HL-60/S4 treated with retinoic acid at 250 ng/mL for 4 days and 3 days (cell line): ENCODE results near the gene BMP15.

Experiments used
- in situ Hi-C: fragments of 300-500 bp; cut with MboI; formaldehyde crosslinking; loops from 2 replicates; pipeline ENCODE4 v1.7.0; 2022; ENCODE audit warnings: low sequenced_read_pairs

BMP15 gene

DNA sequence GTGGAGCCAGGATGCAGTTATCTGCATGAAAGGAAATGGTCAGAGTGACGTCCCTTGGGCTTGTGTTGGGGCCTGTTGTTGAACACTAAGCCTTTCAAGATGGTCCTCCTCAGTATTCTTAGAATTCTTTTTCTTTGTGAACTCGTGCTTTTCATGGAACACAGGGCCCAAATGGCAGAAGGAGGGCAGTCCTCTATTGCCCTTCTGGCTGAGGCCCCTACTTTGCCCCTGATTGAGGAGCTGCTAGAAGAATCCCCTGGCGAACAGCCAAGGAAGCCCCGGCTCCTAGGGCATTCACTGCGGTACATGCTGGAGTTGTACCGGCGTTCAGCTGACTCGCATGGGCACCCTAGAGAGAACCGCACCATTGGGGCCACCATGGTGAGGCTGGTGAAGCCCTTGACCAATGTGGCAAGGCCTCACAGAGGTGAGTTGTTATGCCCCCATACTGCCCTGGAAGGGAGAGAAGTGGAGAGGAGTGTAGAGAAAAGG is at the start of gene BMP15:
Gene BMP15, plus strand, starts transcription at position 51 of the 492 bp plus-strand sequence. Its CDS starts 49 bp downstream, at position 100.
- in situ Hi-C loops: no loop called here

DNA sequence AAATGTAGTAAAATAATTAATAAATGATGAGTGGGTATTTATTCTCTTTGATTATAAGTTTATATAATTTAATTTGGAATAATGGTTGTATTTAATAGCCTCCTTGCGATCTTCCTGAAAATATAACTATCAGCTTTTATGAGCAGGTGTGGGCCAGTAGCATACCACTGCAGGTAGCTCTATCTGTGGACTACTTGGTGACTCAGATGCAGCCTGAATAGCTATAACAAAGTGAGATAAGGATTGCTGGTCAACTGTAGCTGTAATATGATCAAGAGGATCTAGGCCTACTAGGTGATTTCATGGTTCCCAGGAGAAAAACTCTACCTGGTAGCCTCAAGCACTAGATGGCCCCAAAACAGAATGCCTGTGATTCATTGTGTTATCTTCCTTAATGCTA is 47.1 kb upstream of the BMP15 start:
- in situ Hi-C loops: no loop called here

DNA sequence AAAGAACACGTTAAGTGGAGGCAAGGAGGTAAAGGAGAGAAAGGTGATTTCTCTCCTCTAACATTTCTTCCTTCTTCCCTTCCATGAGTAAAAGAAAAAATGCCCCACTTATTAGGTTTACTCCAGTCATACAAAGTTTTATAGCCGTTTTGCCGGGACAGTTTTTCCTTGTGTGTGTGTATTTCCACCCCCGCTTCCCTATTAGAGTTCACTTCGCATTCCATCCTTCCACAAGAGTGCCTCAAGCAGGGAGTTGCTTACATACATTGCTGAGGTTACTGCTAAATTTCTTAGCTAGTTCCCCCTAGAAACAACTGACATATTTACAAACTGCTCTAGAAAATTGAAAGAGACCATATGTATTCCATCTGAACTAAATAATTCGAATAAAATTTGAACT is 45.2 kb upstream of the BMP15 start:
- in situ Hi-C loops: no loop called here

DNA sequence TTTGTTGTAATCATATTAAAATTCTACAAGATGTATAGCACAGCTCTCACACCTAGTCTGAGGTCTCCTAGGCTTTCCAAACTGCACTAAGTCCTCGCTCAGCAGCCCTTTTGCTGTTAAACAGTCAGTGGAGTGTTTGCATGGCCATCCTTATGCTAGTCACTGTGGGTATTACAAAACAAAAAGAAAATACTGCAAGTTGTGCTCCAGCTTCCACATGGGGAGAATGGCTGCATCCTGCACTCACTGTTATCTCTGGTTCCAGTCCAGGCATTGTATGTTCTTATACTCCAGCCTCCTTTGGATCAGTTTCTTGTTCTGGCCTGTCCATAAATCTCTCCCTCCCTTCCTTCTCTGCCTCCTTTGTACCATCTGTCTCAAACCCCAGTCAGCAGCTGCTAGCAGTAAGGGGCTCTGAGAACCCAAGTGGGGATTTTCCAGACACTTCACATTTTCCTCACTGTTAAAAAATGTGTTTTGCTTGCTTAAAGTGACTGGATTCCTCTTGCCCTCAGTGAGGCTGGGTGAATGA is 38.5 kb upstream of the BMP15 start:
- in situ Hi-C loops: no loop called here

DNA sequence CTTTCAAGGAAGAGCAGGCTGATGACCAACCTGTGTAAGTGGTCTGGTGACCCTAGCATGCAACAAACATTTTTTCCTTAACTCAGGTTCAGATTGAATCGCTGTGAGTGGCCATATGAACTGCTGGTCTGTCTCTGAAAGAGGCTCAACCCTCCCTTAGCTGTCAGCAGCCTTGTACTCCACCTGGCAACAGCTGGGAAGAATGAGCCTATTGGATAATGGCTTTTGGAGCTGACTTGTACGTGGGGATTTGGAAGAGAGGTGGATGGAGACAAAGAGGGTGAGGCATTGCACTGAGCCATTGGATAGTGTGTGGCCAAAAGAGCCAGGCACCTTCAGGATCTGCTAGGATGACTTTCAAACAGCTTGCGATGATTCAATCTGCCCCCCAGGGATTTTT is 35.7 kb upstream of the BMP15 start:
- in situ Hi-C loops: no loop called here

DNA sequence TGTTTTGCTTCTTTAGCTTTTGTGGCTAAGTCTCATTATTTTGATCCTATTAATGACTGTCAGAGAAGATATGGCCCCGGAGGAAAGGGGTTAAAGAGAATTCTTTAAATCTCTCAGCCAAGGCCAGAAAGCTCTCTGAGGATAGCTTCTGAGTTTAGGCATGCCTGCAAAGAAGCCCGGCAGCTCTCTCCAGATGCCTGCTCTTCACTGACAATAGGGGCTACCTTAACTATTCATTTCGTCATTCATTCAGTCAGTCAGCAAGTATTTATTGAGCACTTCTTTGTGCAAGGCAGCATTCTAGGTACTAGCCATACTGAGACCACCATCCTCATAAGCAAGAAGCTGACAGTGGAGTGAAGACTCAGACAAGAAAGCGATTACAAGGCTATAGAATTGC is 34.0 kb upstream of the BMP15 start:
- in situ Hi-C loops: no loop called here

DNA sequence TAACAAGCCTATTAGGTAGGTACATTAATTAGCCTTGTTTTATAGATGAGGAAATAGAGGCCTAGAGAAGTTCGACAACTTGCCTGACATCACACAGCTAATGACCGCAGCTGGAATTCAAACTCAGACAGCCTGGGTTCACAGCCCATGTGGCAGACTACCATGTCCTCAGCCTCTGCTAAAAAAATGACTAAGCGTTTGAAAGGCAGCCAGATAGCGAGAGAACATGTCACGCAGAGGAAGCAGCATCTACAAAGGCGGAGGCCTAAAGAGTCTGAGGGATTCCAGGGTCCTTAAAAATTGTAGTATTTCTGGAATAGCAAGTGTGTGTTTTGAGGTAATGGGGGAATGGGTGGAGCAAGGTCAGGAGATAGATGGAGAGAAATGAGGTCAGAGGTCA is 33.2 kb upstream of the BMP15 start:
- in situ Hi-C loops: no loop called here

DNA sequence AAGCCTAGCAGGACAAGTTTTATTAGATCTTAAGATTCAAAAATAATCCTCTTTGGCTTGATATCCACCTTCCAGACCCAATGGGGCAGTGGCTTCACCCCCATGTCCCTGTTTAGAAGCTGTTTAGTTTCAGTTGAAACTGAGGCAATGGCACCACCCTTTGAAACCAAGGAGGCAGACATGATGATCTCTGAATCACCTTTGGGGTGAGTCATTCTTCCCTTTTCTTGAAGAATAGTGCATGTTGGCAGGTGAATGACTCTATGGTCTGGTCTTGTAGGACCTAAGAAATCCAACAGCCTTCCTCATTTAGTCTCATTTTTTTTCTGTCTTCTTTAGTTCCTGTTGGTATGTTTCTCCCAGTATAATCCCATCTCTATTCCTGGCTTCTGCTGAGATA is 29.5 kb upstream of the BMP15 start:
- in situ Hi-C loops: no loop called here

DNA sequence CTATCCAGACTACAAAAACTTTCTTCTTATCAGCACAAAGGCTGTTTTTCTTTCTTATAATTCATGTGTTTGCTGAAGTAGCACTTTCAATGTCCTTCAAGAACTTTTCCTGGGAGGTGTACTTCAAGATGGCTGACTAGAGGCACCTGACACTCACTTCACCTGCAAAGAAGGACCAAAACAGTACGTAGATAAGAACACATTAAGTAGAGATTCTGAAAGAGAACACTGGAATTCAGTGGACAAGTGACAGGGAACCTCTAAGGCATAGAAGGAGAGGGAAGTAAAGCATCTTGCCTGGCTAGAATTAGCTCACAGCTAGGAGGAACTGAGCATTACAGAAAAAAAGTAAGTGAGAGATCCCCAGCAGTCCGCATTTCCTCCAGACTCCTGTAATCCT is 21.7 kb upstream of the BMP15 start:
- in situ Hi-C loops: no loop called here

DNA sequence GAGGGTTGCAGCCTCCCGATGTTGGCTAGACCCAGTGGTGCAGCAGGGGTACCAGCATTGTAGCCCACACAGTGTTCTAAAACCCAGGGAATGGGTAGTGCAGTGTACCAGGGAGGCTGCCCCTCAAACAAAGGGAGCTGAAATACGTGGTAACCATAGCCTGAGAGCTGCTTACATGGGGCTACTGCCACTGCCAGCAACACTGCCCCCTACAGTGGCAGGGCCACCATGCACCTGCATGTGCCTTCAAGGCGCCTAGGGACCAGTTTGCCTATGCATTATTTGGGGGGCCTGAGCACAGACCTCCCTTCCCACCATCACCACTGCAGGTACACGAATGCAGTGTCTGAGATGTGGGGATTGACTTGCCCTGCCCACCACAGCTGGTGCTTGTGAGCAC is 21.0 kb upstream of the BMP15 start:
- in situ Hi-C loops: no loop called here

DNA sequence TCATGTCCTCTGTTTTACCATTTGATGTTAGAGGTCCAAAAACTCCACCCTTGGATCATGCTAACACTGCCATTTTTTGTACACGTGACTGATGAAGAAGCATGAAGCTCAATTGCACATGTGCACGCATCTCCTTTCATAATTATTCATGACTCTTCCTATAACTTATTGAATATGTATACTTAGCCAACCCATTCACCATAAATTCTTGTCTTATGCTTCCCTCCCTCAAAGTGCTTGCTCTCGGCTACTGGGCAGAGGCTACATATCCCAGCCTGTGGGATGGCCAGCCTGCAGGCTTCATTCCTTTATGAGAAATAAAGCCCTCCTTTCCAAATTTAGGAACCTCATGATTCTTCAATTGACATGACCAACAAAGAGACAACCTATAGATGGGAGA is 17.5 kb upstream of the BMP15 start:
- in situ Hi-C loops: no loop called here

DNA sequence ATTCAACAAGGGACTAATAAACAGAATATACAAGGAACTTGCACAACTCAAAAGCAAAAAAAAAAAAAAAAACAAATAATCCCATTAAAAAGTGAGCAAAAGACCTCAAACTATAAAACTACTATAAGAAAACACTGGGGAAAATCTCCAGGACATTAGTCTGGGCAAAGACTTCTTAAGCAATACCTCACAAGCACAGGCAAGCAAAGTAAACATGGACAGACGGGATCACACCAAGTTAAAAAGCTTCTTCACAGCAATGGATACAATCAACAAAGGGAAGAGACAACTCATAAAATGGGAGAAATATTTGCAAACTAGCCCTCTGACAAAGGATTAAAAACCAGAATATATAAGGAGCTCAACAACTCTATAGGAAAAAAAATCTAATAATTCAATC is 17.1 kb upstream of the BMP15 start:
- in situ Hi-C loops: no loop called here

DNA sequence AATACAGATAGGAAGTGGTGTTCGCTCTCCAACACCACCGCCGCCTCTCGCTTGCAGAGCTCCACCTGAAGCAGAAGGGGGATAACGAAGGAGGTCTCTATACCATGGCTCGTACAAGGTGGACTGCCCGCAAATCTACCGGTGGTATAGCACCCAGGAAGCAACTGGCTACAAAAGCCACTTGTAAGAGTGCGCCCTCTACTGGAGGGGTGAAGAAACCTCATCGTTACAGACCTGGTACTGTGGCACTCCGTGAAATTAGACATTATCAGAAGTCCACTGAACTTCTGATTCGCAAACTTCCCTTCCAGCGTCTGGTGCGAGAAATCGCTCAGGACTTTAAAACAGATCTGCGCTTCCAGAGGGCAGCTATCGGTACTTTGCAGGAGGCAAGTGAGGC is 5.2 kb upstream of the BMP15 start:
- in situ Hi-C loops: no loop called here

DNA sequence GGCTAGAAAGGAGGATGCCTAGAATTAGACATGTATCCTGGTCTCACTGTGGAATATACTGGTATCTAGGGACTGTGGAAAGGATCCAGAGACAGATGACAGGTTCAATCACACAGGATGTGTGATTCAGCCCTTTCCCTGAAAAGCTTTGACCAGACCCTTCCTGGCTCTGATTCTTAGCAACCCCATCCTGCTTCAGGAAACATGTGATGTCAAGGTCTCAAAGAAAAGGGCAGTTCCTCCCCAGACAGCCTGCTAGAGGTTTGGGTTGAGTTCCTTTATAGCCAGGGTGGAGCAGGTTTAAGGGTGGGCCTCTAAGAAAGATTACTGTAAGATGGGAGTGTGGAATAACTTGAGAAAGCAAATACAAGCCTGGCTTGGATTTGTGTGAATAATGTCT is 3.0 kb downstream of the BMP15 start:
- in situ Hi-C loops: no loop called here

DNA sequence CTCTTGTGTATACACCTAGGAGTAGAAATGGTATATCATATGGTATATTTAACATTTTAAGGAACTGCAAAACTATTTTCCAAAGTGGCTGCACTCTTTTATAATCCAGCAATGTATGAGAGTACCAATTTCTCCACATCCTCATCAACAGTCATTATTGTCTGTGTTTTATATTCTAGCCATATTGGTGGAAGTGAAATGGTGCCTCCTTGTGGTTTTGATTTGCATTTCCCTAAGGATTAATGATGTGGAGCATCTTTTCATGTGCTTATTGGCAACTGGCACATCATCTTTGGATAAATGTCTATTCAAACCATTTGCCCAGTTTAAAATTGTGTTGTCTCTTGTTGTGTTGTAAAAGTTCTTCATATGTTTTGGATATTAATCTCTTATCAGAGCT is 9.6 kb downstream of the BMP15 start:
- in situ Hi-C loops: no loop called here

DNA sequence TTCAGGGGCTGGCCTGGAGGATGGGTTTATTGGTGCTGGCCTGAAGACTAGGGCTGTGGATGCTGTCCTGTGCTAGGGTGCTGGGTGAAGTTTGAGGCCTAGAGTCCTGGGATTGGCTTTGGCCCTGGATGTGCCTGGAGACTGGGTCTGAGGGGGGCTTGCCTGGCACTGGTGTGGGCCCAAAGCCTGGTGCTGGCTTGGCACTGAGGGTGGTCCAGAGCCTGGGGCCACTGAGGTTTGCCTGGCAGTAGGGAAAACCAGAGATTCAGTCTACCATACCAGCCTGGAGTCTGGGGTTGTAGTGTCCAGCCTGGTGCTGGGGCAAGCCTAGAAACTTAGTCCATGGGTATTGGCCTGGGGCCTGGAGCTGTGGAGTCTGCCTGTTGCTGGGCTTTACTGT is 16.6 kb downstream of the BMP15 start:
- in situ Hi-C loops: no loop called here

DNA sequence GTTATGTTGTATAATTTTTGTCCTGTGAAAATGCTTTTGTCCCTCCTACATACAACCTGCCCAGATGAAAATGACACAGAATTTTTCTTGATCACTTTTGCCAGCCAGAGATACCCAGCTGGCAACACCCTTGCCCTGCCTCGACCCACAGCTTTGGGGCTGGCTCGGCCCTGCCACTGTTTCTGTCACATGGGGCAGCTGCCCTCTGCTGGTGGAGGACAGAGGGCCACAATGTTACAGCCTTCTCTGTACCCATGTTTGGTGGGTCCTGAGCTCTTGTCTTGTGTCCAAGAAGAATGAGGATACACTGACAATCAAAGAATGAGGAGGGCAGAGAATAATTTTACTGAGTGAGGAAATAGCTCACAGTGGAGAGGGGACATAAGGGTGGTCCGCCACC is 31.1 kb downstream of the BMP15 start:
- in situ Hi-C loops: no loop called here

DNA sequence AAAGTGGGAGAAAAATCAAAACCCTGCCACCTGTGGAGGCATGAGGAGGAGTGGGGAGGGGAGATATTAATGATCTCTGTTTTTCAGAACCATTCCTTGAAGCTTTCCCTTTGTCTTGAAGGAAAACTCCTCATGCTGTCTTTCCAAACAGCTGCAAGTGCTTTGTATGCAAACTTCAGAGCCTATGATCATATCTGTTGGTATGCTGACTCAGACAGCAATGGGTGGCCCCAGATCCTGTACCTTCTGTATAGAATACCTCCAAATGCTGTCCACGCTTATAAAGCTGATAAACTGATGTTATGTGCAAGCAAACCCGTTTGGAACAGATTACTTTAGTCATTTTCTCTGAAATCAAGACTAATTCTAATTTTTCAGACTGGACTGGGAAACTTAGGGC is 31.9 kb downstream of the BMP15 start:
- in situ Hi-C loops: no loop called here

DNA sequence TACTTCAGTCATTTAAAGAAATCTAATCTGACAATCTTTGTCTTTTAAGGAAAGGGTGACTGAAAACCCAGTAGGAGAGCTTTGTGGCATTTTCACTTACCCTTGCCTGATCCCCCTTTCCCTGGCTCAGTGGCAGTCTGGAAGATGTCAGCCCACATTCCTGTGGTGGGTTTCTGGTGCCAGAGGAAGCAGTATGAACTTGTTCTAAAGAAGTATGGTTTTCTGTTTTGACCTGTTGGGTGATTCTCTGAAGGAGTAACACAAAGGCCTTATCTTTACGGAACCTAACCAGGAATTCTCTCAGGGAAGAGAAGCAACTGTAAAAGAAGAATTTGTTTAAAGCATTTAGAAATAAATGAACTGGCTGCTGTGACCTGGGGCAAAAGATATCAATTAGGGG is 41.9 kb downstream of the BMP15 start:
- in situ Hi-C loops: no loop called here

DNA sequence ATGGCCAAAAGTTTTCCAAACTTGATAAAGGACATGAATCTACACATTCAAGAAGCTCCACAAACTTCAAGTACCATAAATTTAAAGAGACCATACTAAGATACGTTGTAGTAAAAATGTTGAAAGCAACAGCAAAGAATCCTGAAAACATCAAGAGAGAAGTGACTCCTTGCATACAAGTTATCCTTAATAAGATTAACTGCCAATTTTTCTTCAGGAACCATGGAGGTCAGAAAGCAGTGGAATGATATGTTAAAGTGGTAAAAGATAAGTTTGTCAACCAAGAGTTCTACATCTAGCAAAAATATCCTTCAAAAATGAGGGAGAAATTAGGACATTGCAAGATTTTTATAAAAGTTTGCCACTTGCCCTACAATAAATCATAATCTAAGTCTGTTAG is 43.3 kb downstream of the BMP15 start:
- in situ Hi-C loops: no loop called here

DNA sequence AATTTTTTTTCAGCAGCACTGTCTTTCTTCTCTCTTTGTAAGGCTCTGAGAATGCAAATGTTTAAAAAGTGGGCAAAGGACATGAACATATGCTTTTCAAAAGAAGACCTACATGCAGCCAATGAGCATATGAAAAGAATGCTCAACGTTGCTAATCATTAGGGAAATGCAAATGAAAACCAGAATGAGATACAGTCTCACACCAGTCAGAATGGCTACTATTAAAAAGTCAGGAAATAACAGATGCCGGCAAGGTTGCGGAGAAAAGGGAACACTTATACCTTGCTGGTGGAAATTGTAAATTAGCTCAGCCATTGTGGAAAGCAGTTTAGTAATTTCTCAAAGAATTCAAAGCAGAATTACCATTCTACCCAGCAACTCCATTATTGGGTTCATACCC is 51.6 kb downstream of the BMP15 start:
- in situ Hi-C loops: no loop called here

DNA sequence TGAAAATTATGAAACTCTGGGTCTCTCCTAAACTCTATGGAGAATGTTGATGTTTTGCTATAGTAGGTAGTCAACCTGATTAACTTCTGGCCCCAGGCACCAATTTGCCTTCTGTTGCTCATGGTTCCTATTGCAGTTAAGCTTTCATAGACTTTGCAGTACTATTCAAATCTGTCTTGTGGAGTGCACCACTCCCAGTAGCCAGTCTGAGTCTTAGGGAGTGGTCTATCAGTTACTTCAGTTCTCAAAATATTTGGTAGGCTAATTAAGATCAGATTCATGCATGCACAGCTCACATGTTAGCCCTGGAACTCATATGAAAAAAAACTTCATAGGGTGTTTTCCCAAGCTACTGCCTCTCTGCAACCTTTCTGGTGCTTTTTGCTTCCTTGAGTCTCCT is 53.3 kb downstream of the BMP15 start:
- in situ Hi-C loops: no loop called here
